NCI-H187 treated with DMSO at 0.1 percent for 48 hours (cell line): ENCODE data around the gene NTMT2.
"Not testable (repeated sequence)": the region's sequence is repeated elsewhere in the genome, so short reads cannot be mapped to it uniquely, and the experiment has no call there.

ENCODE experiments used
- DNase-seq: peaks from one replicate; lab custom pipeline; 2025; lab: John Stamatoyannopoulos, UW

NTMT2 gene

DNA sequence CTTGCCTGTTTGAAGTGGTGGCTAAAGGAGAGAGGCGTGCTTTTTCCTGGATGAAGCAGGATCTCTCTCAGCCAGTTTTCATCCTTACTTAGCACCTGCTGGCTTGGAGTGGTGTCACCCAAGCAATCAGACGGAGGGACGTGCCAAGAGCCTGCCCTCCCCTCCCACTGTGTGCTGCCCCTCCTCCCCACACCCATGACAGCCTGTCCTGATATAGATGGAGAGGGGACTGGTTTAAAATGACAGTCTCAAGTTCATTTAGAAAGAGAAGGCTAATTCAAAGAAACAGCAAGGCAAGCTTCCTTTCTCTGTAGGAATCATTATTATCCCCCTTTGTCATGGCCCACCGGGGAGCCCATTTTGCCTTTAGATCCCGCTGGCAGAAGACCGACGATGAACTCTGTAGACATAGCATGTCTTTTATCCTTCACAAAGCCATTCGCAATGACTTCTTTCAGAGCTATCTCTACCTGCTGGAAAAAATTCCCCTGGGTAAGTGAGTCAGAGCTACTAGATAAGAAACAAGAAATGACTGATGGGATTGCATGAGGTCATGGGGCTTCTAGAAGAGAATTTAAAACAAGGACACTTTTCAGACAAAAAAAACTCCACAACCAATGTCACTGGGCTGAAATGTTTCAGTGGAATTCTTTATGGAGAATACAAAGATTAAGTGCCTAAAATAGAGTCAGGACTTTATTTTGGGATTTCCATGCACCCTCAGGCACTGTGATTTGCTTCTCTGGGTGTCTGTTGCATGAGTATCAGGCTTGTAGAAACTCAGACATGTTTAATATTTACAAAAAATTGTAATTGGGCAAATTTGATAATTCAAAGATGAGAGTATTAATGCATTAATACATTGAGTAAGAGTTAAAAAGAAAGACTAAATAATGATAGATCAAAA, at the start of gene NTMT2:
NTMT2 (plus strand) TSS at position 190 of the 907 bp plus-strand sequence; CDS start at position 339, 149 bp downstream.
- peak; percentile 96 for DNase-seq

DNA sequence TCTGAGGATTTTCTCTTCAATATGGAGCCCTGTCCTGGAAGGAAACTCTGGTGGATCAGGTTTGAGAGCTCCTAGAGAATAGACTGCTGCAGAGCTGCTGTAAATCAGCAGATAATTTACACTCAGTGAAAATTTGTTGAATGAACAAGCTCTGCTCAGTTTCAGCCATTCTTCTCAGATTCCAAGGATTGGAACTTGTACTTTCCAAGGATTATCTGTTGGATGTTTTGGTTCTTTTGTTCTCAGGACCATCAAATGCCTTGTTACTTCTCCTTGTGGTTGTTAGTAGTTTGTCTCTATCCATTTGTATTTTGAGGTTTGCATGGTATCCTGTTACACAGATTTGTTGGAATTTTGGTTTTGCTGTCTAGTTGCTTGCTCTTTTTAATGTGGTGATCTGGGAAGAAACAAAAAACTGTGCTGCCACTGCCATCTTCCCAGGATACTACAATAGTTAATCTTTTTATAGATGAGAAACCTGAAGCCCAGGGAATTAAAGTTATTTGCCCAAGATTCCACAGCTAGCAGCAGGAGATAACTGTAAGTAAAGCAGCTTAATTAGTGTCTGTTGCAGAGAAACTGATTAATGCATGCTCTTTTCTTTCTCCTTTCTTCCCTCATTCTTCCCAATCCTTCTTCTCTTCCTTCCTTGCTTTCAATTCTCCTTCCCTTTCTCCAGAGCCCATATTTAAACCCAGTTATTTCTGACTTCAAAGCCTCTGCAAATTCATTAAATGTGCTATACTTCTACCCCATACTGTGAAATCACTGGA, 49.6 kb upstream of the NTMT2 start:
- no peak for DNase-seq

DNA sequence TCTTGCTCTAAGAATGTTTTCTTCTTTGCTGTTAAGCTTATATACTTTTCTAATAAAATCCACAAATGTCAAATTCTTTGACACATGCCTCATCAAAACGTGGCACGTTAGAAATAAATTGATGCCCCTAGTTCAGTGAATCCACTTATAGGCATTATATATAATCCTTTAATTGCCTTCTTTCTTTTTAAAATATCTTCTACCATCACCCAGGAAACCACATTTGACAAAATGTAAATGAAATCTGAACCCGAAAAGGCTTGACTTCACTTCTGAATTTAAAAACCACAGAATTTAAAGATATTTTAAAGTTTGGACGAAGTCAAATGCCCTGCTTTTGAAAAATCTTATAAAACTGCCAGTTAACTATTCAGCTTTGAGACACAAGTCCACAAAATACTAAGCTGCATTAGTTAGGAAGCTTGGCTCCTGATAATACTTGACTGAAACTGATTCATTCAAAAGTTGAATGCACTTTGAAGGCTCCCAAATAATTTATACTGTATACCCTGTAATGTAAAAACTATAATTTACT, 48.9 kb upstream of the NTMT2 start:
- no peak for DNase-seq

DNA sequence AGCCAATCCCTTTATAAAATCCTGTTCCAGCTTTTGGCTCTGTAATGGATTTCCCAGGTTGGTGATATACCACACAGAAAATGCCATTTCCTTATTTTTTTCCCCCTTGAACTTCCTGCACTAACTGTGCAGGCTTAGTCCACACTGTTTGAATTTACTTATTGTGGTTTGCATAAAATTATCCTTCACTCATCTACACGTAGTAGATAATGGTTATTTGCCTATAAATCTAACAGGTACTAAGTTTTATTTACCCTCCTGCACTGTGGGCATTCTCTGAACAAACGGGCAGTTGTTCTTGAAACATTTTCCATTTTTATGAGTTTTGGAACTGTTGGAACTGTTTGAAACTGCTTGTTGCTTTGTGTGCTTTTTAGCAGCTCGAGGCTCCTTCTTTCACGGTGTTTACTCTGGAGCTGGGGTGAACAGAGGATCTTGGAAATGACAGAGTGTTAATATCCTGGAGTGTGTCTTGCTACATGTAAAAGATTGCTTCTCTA, 48.3 kb upstream of the NTMT2 start:
- DNase-seq, result no peak

DNA sequence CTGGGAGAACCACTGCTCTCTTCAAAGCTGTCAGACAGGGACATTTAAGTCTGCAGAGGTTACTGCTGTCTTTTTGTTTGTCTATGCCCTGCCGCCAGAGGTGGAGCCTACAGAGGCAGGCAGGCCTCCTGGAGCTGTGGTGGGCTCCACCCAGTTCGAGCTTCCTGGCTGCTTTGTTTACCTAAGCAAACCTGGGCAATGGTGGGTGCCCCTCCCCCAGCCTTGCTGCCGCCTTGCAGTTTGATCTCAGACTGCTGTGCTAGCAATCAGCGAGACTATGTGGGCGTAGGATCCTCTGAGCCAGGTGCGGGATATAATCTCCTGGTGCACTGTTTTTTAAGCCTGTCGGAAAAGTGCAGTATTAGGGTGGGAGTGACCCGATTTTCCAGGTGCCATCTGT, 32.6 kb upstream of the NTMT2 start:
- DNase-seq, result not testable (repeated sequence)

DNA sequence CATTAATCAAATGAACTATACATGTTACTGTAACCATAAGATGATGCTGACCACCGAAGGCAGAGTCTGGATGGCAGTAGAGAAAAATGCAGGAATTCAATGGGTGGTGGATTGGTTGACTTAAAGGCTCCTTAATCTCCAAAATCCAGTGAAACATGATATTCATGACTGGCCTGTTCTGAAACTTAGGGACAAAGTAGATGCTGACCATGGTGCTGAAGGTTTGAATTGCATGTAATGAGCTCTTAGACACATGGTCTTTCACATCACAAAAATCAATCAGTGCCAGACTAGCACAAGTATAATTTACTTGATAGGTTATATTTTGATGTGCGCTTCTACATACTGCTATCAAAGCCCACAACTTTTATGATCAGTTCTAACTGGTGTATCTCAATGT, 30.9 kb upstream of the NTMT2 start:
- no peak for DNase-seq

DNA sequence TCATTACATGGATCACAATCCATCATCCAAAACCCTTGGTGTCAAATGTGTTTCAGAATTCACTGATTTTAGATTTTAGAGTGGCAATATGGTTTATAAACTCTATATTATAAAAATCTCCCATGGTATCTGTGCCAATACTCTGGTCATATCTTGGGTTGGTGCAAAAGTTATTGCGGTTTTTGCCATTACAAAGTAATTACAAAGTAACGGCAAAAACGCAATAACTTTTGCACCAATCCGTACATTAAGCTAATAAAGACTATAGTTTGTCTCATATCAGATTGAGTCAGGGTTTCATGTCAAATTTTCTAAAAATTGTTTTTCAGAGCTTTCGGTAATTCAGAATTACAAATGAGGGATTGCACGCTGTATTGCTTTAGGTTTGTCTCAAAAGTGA, 23.4 kb upstream of the NTMT2 start:
- no peak for DNase-seq

DNA sequence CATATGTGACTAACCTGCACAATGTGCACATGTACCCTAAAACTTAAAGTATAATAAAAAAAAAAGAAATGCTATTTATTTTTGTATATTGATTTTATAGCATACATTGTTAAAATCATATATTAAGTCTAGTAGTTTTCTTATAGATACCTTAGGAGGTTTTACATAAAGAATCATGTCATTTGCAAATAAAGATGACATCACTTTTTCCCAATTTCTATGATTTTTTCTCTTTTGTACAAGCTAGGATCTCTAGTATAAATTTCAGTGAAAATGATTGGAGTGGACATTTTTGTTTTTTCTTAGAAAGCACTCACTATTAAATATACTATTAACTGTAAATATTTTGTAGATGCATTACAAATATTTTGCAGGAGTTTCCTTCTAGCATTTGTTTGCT, 20.5 kb upstream of the NTMT2 start:
- no peak for DNase-seq

DNA sequence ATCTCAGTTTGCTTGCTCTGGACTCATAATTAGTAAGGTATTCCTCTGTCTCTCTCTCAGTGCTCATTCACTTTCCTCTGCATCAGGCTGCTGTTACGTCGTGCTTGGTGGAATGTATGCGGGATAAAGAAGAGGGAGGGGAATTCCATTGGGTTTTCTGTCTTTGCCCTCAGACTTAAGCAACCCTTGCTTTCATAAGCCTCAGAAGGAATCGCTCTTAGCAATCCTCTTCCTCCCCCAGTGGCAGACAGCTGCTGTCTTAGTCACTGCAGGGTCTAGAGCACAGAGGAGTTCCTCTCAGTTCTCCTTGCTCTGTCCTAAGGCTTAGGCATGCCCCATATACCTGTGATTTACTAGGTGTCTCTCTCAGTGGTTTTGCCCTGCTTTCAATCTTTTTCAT, 19.1 kb upstream of the NTMT2 start:
- DNase-seq, result no peak

DNA sequence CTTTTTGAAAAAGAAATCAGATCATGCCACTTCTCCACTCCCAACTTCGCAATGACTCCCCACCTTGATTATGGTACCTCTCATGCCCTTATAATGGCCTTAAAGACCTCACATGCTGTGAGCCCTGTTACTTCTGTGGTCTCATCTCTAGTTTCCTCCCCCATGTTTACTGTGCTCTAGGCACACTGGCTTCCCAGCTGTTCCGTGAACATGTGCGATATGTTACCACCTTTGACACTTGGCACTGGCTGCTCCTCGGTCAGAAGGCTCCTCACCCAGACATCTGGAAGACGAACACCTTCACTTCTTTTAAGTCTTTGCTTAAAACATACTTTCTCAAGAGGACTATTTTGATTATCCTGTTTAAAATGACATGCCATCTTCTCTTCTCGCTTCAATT, 14.3 kb upstream of the NTMT2 start:
- DNase-seq, result no peak

DNA sequence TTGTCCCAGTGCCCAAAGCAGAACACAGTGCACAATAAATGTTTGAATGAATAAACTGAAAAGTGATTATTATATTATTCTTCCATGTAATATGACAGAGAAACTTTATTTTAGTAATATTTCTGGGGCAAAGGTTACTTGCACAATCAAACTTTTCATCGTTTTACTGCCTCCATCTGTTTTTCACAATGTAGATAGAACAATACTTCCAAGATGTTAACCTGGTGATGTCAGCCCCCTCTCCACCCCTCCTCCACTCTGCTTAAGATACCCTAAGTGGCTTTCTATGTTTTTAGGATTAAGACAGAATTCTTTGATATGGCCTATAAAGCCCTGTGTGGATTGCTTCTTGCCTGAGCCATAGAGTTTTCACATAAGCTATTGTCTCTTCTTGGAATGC, 13.8 kb upstream of the NTMT2 start:
- no peak for DNase-seq

DNA sequence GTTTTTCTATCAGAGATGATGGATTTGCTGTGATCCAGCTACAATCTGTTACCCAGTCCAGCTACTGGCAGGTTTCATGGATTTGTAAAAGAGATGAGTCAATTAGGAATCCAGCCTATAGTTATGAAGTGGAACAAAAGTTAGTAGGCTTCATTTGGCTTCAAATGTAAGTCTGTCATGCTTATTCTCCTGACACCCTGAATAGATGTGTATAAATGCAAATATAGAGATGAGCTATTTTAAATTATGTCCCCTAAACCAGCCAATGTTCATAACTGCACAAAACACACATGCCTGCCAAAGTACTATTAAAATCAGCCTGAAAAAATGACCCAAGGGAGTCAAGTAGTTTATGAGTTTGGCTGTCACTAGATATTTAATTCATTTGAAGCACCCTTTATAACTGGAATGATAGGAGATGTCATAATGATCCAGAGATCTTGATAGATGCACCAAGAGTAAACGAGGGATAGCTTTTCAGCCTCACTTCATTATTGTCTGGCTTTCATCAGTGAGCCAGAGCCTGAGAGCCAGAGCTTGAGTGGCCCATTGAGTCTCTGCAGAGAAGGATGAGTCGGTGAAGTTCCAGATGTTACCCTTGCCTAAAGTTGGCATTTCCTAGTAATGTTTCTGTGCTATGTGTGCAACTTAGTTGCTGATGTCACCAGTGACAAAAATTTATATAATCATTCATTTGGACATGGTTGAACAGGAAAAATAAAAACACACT, 11.8 kb upstream of the NTMT2 start:
- DNase-seq, result no peak

DNA sequence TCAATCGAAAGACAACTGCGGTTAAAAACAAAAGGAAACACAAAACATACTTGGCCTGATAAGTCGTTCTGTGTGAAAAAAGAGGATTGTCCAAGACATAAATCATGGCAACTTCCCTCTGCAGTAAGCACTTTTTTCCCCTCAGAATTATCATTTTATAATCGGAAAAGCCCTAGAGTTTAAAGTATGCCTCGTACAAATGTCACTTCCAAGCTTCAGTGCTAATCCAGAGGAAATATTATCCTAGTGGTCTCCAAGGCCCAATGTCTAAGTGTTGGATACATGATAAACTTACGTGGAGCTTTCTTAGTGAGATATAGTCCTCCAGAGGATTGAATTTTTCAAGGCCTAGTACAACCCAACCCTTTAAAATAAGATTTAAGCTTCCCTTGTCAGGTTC, 11.2 kb upstream of the NTMT2 start:
- DNase-seq, result no peak

DNA sequence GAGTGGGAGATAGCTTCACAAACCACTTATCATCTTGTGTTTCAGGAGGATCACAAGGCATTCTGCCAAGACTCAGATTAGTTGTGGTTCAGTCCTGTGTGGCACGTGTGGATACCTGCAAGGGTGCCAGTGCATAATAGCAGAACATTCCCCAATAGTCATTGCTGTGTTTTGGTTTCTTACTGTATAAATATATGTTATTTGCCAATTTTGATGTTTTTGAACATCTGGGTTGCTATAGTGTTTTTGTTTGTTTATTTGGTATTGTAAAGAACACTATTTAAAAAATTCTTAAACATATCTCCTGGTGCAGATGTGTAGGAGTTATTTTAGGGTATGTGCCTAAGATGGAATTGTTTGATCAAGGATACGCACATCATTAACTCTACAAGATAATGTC, 5.4 kb upstream of the NTMT2 start:
- DNase-seq, result no peak

DNA sequence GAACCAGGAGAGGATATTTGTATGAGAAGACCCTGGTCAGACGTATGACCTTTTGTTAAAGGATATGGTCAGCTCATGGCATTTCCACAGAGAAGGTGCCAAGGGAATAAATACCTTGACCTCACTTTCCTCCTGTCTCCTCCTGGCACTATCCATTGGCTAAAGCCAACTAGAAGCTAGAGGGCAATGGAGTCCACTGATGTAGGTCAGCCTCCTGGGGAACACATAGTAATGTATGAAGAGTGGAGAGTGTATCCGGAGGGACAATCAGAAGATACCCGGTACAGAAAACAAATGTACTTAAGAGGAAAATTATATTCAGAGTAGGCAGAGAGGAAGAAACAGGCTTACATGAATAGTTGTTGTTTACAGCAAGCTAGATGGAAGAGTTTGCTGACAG, 698 bp upstream of the NTMT2 start:
- peak; percentile 66 for DNase-seq

DNA sequence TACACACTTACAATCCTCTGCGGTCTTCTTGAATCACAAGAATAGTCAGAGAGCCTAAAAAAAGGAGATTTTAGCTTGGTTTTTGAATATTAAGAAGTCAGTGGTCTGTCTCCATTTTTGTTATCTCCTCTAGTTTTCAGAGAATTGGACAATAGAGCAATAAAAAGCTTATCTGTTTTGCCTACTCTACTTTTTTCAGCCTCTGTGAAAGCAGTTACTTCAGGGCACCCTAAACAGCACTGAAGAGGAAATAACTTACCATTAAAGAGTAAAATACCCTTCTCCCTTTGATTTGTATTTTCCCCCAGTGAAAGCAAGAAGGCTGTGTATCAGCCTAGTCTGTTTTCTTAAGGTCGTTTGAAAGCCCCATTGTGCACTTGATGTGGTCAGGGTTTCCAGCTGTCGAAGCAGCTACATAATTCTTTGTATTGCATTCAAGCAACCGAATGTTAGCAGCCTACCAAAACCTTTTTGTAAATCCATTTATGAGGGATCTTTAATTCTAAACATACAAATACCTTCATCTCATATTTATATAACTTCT, 1.0 kb downstream of the NTMT2 start:
- no peak for DNase-seq

DNA sequence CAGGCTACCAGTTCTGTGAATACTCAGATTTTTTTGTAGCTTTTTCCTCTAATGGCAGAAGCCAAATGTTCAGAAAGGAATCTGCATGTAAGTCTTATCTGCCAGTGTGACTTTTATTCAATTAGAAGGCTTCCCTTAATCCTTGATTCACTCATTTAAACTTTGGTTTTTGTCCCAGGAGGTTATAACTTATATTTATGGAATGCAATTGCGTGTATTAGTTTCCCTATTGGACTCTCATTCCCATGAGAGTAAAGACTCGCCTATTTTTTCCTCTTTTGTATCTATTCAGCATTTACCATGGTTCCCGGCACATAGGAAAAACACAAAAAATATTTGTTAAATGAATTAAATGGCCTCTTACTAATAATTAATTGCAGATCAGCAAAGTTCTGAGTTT, 3.5 kb downstream of the NTMT2 start:
- DNase-seq, result no peak

DNA sequence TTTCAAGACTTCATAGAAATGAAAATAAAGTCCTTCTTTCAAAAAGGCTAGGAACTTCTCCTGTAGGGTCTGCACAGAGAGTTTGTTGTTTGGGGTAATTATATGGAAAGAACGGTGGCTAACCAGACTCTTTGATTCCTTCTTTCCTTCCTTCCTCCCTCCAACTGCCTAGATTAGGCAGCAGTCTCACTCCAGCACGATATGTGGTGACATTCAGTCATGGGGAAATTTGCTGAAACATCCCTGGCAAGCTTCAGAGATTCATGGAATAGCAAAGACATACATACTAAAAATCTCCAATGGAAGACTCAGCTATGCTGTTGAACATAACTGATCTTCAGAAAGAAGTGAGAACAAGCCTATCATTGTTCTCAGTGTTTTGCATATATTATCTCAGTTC, 4.3 kb downstream of the NTMT2 start:
- no peak for DNase-seq

DNA sequence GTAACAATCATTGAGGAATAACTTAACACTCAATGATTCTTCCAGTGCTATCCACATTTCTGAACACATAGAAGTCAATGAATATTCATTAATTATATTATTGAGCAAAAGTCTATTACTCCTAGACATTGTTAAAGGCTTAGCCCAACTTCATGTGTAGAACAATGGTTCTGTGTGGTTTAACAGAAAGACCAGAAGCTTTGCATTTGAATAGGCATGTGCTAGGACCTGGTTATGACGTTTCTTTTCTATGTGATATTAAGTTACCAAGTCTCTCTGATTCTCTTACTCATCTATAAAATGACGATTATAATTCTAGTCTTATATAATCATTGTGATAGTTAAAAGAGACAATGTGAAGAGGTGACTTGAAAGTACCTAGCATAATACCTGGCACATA, 5.2 kb downstream of the NTMT2 start:
- no peak for DNase-seq

DNA sequence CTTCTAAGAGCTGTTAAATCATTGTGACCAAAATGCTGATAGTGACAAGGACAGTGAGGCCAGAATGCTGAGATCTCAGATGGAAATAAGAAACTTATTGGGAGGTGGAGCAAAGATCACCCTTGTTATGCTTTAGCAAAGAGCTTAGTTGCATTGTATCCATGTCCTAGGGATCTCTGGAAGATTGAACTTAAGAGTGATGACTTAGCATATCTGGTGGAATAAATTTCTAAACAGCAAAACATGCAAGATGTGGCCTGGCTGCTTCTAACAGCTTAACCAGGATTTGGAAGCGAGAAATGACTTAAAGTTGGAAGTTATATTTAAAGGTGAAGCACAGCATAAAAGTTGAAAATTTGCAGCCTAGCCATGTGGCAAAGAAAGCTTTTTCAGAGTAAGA, 7.7 kb downstream of the NTMT2 start:
- no peak for DNase-seq

DNA sequence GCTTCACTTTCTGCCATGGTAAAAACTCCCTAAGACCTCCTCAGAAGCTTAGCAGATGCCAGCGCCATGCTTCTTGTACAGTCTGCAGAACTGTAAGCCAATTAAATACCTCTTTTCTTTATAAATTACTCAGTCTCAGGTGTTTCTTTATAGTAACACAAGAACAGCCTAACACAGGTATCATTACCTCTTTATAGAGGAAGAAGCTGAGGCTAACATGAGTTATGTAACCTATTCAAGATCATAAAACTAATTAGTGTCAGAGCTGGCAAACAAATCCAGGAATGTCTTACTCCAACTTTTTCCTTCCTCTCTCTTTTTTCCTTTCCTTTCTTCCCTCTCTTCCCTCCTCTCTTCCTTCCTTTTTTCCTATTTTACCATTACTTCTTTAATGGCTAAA, 9.3 kb downstream of the NTMT2 start:
- DNase-seq, result no peak

DNA sequence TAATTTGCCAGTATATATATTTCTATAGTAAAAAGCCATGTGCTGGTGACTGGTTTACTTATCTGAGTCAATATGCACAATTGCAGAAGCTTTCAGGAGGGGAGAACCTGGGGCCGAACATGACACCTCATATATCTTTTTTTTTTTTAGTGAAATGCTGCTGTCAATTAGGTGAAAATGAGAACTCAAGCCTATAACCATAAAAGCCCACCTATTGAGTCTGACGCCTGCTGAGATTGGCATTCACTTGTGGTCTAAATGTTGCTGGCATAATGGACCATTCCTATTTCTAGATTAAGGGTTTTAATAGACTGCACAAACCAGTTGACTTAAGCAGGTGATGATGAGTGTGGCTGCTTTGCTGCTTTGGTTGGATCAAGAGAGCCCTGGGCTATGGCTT, 10.8 kb downstream of the NTMT2 start:
- DNase-seq, result no peak
